H1 (cell line): ENCODE results near the gene SPOPL. TPM values are rescaled to one million over a fixed set of nuclear protein-coding genes. Genes with fewer than 3 reads are reported as not detected.

ENCODE experiments used
- SIRT6 ChIP-seq: IDR thresholded peaks from one replicate; pipeline ENCODE4 v1.7.1; 2012; ENCODE audit warnings: low read length, inconsistent platforms
- TBP ChIP-seq: IDR thresholded peaks from 2 replicates; pipeline ENCODE4 v1.6.1; 2011; ENCODE audit warnings: low read depth, low read length, improper control_type of control experiment
- polyA plus RNA-seq, 7 experiments: library from polyadenylated mRNA; depleted of rRNA in 3 of 7; stranded (reverse) in 5 of 7; unstranded in 2 of 7; fragments of >200 nt in 5 of 7; fragments of 200-250 nt in 2 of 7; gene quantifications; 1 replicate in 5 of 7; 2 replicates in 1 of 7; 4 replicates in 1 of 7; pipeline versions ENCODE4 v1.2.1 to v1.2.3, GENCODE V29; 2011 to 2013; ENCODE audit warnings: missing spikeins in 2 of 7, mixed read lengths in 2 of 7
- total RNA-seq: library from RNA; stranded (reverse); fragmentation: NEBNext Ultra II Directional; extraction: Animal tissue kit (Norgen Biotek cat#: 25700); gene quantifications from 2 replicates; pipeline ENCODE4 v1.2.1, GENCODE V29; 2021
- TF ChIP-seq, protein P1 (sequence below): fragments of 300-600 bp; sonication (generic); IDR thresholded peaks from 2 replicates; pipeline ENCODE4 v1.7.1; 2012; ENCODE audit warnings: low read length, moderate library complexity, mild to moderate bottlenecking, inconsistent platforms; ENCODE audit not compliant: insufficient replicate concordance
- TF ChIP-seq, protein P2 (sequence below): IDR thresholded peaks from 2 replicates; pipeline ENCODE4 v1.6.1; 2011; ENCODE audit warnings: low read depth, mild to moderate bottlenecking, low read length; ENCODE audit not compliant: insufficient read depth
- TF ChIP-seq, protein P3 (sequence below): IDR thresholded peaks from 2 replicates; pipeline ENCODE4 v1.6.1; 2011; ENCODE audit warnings: low read length, improper control_type of control experiment

The SPOPL gene
- total and polyA plus RNA-seq, 2 of the 8 experiments (the other 6 are each of a cell fraction or from before 2014, with no cell fraction given): 1.9 to 14.5 TPM

DNA sequence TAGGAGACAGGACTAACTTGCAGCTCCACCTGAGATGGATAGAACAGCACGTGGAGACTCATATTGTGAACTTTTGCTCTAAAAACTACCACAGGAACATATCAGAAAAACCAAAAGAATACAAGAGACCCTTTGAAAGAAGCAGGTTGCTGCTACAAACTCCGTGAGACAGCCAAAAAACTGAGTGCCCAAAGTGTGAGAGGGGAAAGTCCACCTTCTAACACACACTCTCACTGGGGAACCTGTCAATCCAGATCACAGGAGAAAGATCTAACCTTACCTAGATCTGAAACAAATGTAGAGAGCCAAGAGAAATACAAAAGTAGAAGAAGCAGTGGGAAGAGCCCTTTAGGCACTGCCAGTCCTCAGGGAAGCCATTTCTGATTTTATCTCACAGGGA, 46.3 kb upstream of the SPOPL start (continued):
- TF ChIP-seq, protein P1, sequence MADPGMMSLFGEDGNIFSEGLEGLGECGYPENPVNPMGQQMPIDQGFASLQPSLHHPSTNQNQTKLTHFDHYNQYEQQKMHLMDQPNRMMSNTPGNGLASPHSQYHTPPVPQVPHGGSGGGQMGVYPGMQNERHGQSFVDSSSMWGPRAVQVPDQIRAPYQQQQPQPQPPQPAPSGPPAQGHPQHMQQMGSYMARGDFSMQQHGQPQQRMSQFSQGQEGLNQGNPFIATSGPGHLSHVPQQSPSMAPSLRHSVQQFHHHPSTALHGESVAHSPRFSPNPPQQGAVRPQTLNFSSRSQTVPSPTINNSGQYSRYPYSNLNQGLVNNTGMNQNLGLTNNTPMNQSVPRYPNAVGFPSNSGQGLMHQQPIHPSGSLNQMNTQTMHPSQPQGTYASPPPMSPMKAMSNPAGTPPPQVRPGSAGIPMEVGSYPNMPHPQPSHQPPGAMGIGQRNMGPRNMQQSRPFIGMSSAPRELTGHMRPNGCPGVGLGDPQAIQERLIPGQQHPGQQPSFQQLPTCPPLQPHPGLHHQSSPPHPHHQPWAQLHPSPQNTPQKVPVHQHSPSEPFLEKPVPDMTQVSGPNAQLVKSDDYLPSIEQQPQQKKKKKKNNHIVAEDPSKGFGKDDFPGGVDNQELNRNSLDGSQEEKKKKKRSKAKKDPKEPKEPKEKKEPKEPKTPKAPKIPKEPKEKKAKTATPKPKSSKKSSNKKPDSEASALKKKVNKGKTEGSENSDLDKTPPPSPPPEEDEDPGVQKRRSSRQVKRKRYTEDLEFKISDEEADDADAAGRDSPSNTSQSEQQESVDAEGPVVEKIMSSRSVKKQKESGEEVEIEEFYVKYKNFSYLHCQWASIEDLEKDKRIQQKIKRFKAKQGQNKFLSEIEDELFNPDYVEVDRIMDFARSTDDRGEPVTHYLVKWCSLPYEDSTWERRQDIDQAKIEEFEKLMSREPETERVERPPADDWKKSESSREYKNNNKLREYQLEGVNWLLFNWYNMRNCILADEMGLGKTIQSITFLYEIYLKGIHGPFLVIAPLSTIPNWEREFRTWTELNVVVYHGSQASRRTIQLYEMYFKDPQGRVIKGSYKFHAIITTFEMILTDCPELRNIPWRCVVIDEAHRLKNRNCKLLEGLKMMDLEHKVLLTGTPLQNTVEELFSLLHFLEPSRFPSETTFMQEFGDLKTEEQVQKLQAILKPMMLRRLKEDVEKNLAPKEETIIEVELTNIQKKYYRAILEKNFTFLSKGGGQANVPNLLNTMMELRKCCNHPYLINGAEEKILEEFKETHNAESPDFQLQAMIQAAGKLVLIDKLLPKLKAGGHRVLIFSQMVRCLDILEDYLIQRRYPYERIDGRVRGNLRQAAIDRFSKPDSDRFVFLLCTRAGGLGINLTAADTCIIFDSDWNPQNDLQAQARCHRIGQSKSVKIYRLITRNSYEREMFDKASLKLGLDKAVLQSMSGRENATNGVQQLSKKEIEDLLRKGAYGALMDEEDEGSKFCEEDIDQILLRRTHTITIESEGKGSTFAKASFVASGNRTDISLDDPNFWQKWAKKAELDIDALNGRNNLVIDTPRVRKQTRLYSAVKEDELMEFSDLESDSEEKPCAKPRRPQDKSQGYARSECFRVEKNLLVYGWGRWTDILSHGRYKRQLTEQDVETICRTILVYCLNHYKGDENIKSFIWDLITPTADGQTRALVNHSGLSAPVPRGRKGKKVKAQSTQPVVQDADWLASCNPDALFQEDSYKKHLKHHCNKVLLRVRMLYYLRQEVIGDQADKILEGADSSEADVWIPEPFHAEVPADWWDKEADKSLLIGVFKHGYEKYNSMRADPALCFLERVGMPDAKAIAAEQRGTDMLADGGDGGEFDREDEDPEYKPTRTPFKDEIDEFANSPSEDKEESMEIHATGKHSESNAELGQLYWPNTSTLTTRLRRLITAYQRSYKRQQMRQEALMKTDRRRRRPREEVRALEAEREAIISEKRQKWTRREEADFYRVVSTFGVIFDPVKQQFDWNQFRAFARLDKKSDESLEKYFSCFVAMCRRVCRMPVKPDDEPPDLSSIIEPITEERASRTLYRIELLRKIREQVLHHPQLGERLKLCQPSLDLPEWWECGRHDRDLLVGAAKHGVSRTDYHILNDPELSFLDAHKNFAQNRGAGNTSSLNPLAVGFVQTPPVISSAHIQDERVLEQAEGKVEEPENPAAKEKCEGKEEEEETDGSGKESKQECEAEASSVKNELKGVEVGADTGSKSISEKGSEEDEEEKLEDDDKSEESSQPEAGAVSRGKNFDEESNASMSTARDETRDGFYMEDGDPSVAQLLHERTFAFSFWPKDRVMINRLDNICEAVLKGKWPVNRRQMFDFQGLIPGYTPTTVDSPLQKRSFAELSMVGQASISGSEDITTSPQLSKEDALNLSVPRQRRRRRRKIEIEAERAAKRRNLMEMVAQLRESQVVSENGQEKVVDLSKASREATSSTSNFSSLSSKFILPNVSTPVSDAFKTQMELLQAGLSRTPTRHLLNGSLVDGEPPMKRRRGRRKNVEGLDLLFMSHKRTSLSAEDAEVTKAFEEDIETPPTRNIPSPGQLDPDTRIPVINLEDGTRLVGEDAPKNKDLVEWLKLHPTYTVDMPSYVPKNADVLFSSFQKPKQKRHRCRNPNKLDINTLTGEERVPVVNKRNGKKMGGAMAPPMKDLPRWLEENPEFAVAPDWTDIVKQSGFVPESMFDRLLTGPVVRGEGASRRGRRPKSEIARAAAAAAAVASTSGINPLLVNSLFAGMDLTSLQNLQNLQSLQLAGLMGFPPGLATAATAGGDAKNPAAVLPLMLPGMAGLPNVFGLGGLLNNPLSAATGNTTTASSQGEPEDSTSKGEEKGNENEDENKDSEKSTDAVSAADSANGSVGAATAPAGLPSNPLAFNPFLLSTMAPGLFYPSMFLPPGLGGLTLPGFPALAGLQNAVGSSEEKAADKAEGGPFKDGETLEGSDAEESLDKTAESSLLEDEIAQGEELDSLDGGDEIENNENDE: no peak
- TF ChIP-seq, protein P2, sequence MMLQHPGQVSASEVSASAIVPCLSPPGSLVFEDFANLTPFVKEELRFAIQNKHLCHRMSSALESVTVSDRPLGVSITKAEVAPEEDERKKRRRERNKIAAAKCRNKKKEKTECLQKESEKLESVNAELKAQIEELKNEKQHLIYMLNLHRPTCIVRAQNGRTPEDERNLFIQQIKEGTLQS: no peak
- TF ChIP-seq TBP (no peak), SIRT6 (no peak)
- TF ChIP-seq, protein P3, sequence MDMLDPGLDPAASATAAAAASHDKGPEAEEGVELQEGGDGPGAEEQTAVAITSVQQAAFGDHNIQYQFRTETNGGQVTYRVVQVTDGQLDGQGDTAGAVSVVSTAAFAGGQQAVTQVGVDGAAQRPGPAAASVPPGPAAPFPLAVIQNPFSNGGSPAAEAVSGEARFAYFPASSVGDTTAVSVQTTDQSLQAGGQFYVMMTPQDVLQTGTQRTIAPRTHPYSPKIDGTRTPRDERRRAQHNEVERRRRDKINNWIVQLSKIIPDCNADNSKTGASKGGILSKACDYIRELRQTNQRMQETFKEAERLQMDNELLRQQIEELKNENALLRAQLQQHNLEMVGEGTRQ: no peak
